GM23338 (cell line): ENCODE measurements around the gene ZNF860.

Experiments
- CREB1 ChIP-seq: fragments of 250-450 bp; sonication (Bioruptor Pico); IDR thresholded peaks from 2 replicates; pipeline ENCODE4 v1.5.0; 2020; ENCODE audit warnings: low read depth, mild to moderate bottlenecking, moderate library complexity
- POLR2AphosphoS5 ChIP-seq: IDR thresholded peaks from 2 replicates; pipeline ENCODE4 v1.6.1; 2016; ENCODE audit warnings: antibody characterized with exemption, low read depth
- TF ChIP-seq, protein P1 (sequence below), 2 experiments: fragments of 200-600 bp in 1 of 2; sonication (generic) in 1 of 2; conservative IDR thresholded peaks; 2 replicates each; pipeline versions ENCODE4 v1.5.1 to v1.6.1; 2016 to 2017; ENCODE audit warnings: antibody characterized with exemption in 2 of 2, low read depth in 2 of 2, mild to moderate bottlenecking in 2 of 2, moderate library complexity in 1 of 2
- TF ChIP-seq, protein P2 (sequence below): IDR thresholded peaks from 2 replicates; pipeline ENCODE4 v1.6.1; 2016; ENCODE audit warnings: antibody characterized with exemption

DNA sequence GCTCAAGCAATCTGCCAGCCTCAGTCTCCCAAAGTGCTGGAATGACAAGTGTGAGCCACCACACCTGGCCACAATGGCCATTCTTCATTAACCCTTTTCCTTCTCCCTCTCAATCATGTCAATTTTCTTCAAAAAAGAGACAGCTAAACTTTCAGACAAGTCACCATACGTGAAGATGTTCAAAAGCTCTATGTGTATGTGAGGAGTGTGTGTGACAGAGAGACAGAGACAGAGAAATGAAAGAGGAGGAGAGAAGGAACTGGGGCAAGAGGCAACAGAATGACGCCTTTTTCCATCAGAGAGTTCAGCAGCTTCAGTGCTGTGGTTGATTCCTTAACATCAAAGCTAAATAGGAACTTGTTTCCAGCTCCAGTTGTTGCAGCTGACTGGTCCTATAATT, 27.9 kb upstream of the ZNF860 start:
- TF ChIP-seq, protein P1, sequence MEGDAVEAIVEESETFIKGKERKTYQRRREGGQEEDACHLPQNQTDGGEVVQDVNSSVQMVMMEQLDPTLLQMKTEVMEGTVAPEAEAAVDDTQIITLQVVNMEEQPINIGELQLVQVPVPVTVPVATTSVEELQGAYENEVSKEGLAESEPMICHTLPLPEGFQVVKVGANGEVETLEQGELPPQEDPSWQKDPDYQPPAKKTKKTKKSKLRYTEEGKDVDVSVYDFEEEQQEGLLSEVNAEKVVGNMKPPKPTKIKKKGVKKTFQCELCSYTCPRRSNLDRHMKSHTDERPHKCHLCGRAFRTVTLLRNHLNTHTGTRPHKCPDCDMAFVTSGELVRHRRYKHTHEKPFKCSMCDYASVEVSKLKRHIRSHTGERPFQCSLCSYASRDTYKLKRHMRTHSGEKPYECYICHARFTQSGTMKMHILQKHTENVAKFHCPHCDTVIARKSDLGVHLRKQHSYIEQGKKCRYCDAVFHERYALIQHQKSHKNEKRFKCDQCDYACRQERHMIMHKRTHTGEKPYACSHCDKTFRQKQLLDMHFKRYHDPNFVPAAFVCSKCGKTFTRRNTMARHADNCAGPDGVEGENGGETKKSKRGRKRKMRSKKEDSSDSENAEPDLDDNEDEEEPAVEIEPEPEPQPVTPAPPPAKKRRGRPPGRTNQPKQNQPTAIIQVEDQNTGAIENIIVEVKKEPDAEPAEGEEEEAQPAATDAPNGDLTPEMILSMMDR (conservative IDR thresholded peaks at IDR 0.05; ENCODE audit: low read depth in 2 of 2), result no peak
- no peak for TF ChIP-seq POLR2AphosphoS5
- TF ChIP-seq CREB1, result no peak
- TF ChIP-seq, protein P2, sequence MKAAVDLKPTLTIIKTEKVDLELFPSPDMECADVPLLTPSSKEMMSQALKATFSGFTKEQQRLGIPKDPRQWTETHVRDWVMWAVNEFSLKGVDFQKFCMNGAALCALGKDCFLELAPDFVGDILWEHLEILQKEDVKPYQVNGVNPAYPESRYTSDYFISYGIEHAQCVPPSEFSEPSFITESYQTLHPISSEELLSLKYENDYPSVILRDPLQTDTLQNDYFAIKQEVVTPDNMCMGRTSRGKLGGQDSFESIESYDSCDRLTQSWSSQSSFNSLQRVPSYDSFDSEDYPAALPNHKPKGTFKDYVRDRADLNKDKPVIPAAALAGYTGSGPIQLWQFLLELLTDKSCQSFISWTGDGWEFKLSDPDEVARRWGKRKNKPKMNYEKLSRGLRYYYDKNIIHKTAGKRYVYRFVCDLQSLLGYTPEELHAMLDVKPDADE, result no peak
